CD4-positive, alpha-beta T cell (primary cell): ENCODE measurements around the gene CKMT1A. TPM values are rescaled to one million over a fixed set of nuclear protein-coding genes. Genes with fewer than 3 reads are reported as not detected.
A peak's percentile ranks its signal among the peaks of the same experiment; 100 is the strongest.
"Not testable (repeated sequence)": the region's sequence is repeated elsewhere in the genome, so short reads cannot be mapped to it uniquely, and the experiment has no call there.

ENCODE experiments used
- ATAC-seq: fragments of 200-7000 bp; cut with Tn5 transposase; one replicate; pipeline ENCODE4 v1.10.0; 2022; ENCODE audit warnings: mild to moderate bottlenecking; ENCODE audit not compliant: poor library complexity
- CTCF ChIA-PET: fragments of 350-600 bp; sonication (Branson Sonifier 250); formaldehyde crosslinking; loops from one replicate; lab custom pipeline; 2021; ENCODE audit warnings: antibody characterized with exemption, inconsistent platforms; lab: Charles Lee
- POLR2A ChIA-PET: fragments of 350-600 bp; sonication (Branson Sonifier 250); formaldehyde crosslinking; loops from one replicate; lab custom pipeline; 2021; ENCODE audit warnings: antibody characterized with exemption, inconsistent platforms; lab: Charles Lee
- DNase-seq, 14 experiments: peaks; one replicate each; pipeline ENCODE4 v3.0.0-alpha.2; 2013 to 2020; ENCODE audit warnings: mixed read lengths in 2 of 14
- H3K27ac ChIP-seq, 2 donors: one replicate each; pipeline versions ENCODE4 v1.5.1 to v1.7.0; 2013; ENCODE audit warnings: low read length in 2 of 2, low read depth in 1 of 2, mild to moderate bottlenecking in 1 of 2
- H3K27me3 ChIP-seq, 2 experiments: 1 replicate in 1 of 2; 2 replicates in 1 of 2; pipeline versions ENCODE4 v1.6.1 to v1.7.0; 2013; ENCODE audit warnings: low read length in 2 of 2, control low read depth in 1 of 2, mild to moderate bottlenecking in 1 of 2, moderate library complexity in 1 of 2; ENCODE audit not compliant: insufficient read depth in 2 of 2, control insufficient read depth in 1 of 2
- H3K36me3 ChIP-seq: one replicate; pipeline ENCODE4 v1.6.1; 2013; ENCODE audit warnings: low read length, control low read depth; ENCODE audit not compliant: insufficient read depth
- H3K4me1 ChIP-seq: one replicate; pipeline ENCODE4 v1.6.1; 2013; ENCODE audit warnings: low read length, control low read depth; ENCODE audit not compliant: insufficient read depth
- H3K4me3 ChIP-seq: one replicate; pipeline ENCODE4 v1.5.1; 2013; ENCODE audit warnings: mild to moderate bottlenecking, low read length, moderate library complexity
- H3K9me3 ChIP-seq, 2 experiments: 1 replicate in 1 of 2; 2 replicates in 1 of 2; pipeline versions ENCODE4 v1.6.1 to v1.7.0; 2013; ENCODE audit warnings: low read length in 2 of 2, mild to moderate bottlenecking in 2 of 2, control low read depth in 1 of 2, moderate library complexity in 1 of 2; ENCODE audit not compliant: control insufficient read depth in 1 of 2, insufficient read depth in 1 of 2
- H3K27ac Mint-ChIP-seq: one replicate; pipeline ENCODE4 v1.8.0; 2020; ENCODE audit warnings: mixed read lengths
- H3K27me3 Mint-ChIP-seq: one replicate; pipeline ENCODE4 v1.8.0; 2021; ENCODE audit warnings: mixed read lengths
- H3K36me3 Mint-ChIP-seq: one replicate; pipeline ENCODE4 v1.8.0; 2021; ENCODE audit warnings: low read depth, mixed read lengths
- H3K4me1 Mint-ChIP-seq: one replicate; pipeline ENCODE4 v1.8.0; 2021; ENCODE audit warnings: low read depth, mixed read lengths
- H3K4me3 Mint-ChIP-seq: one replicate; pipeline ENCODE4 v1.8.0; 2020; ENCODE audit warnings: mild to moderate bottlenecking, mixed read lengths
- H3K9me3 Mint-ChIP-seq: one replicate; pipeline ENCODE4 v1.8.0; 2020; ENCODE audit warnings: mixed read lengths
- CTCF ChIP-seq: fragments of 200-600 bp; IDR thresholded peaks from one replicate; pipeline ENCODE4 v1.8.0; 2022; ENCODE audit warnings: antibody characterized with exemption, mild to moderate bottlenecking
- intact Hi-C, 2 experiments: fragments of 100-400 bp; cut with DNase I in 1 of 2; cut with micrococcal nuclease in 1 of 2; formaldehyde crosslinking; loops; one replicate each; pipeline versions ENCODE4 v1.15.1 to v1.9.0; 2023 to 2025; cut with DNase I, micrococcal nuclease
- total RNA-seq, 174 experiments: library from RNA in 2 of 174; stranded (reverse) in 2 of 174; gene quantifications; one replicate each; pipeline ENCODE4 v1.2.3 and lab custom pipeline; 2021 to 2026

Gene CKMT1A
- total RNA-seq, 2 experiments from 2014 or later, result not detected

- H3K4me1 Mint-ChIP-seq, H3K4me1 ChIP-seq, ATAC-seq, H3K27me3 Mint-ChIP-seq, H3K36me3 Mint-ChIP-seq, H3K9me3 ChIP-seq, H3K4me3 Mint-ChIP-seq, H3K36me3 ChIP-seq, H3K4me3 ChIP-seq, H3K27ac ChIP-seq, H3K27me3 ChIP-seq, intact Hi-C loops, CTCF ChIA-PET, H3K9me3 Mint-ChIP-seq, POLR2A ChIA-PET, DNase-seq, H3K27ac Mint-ChIP-seq: not testable (repeated sequence)
Measured at GRCh38 chr15:43666177-43666576, 27.5 kb upstream of the CKMT1A start.

DNA sequence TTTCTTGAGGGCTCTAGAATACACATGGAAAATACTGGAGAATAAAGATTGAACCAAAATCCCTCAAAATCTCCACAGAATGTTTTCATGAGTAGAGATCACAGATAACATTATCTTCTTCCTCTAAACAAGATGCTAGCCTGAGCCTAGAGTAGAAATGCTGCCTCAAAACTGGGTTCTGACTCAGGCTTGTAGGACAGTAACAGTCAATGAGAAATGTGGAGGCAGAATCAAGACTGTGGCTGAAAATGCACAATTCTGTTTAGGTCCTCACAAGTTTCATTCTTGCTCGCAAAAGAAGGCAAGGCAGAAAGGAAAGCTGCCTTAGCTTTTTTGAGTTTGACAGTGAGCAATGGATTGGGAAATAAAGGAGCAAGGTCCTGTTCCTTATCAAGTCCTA is 19.5 kb upstream of the CKMT1A start:
- H3K4me1 Mint-ChIP-seq, H3K4me3 ChIP-seq, intact Hi-C loops, DNase-seq, CTCF ChIA-PET, H3K36me3 Mint-ChIP-seq, ATAC-seq, H3K27ac ChIP-seq, H3K4me3 Mint-ChIP-seq, H3K36me3 ChIP-seq, H3K4me1 ChIP-seq, H3K27me3 ChIP-seq, H3K27ac Mint-ChIP-seq, H3K9me3 Mint-ChIP-seq, H3K27me3 Mint-ChIP-seq, POLR2A ChIA-PET, H3K9me3 ChIP-seq: not testable (repeated sequence)

GRCh38 chr15:43689604-43690301 is 3.9 kb upstream of the CKMT1A start:
- ATAC-seq, result peak; percentile 98
- H3K27ac Mint-ChIP-seq, H3K27me3 ChIP-seq, H3K36me3 ChIP-seq, H3K9me3 ChIP-seq, H3K27ac ChIP-seq, H3K9me3 Mint-ChIP-seq, H3K27me3 Mint-ChIP-seq, H3K4me1 Mint-ChIP-seq, H3K4me3 ChIP-seq, H3K36me3 Mint-ChIP-seq, DNase-seq, H3K4me3 Mint-ChIP-seq, H3K4me1 ChIP-seq, POLR2A ChIA-PET, intact Hi-C loops, CTCF ChIA-PET: not testable (repeated sequence)

- H3K9me3 Mint-ChIP-seq, DNase-seq, H3K9me3 ChIP-seq, H3K27ac Mint-ChIP-seq, H3K4me1 ChIP-seq, H3K27ac ChIP-seq, H3K36me3 Mint-ChIP-seq, POLR2A ChIA-PET, H3K4me3 ChIP-seq, intact Hi-C loops, H3K27me3 ChIP-seq, H3K36me3 ChIP-seq, CTCF ChIA-PET, ATAC-seq, H3K4me1 Mint-ChIP-seq, H3K4me3 Mint-ChIP-seq: not testable (repeated sequence)
- peaks cover 15% of the 10 kb centered on the region for H3K27me3 Mint-ChIP-seq
Measured at GRCh38 chr15:43692679-43693078, 980 bp upstream of the CKMT1A start.

DNA sequence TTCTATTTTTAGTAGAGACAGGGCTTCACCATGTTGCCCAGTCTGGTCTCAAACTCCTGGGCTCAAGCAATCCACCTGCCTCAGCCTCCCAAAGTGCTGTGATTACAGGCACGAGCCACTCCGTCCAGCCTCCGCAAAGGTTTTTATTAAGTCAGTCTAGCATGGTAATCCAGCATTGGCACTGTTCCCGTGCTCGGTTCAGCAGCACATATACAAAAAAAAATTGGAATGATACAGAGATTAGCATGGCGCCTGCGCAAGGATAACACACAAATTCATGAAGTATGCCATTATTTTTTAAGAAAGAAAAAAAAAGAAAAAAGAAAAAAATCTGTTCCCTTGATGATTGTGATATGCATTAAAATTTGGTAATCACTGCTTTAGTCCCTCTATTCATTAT is 8.5 kb downstream of the CKMT1A start:
- Histone ChIP-seq H3K27me3 (peaks cover 4 to 5% of the 10 kb centered on the region in 2 experiments), H3K4me3 (no peak overlapping the region), H3K36me3 (no peaks in the 10 kb centered on the region), H3K4me1 (no peaks in the 10 kb centered on the region), H3K9me3 (no peaks in the 10 kb centered on the region), H3K27ac (no peak overlapping the region)
- peaks cover 22% of the 10 kb centered on the region for H3K27me3 Mint-ChIP-seq
- POLR2A ChIA-PET, result no interaction called here
- H3K27ac Mint-ChIP-seq, result no peak overlapping the region
- no peak for TF ChIP-seq CTCF
- intact Hi-C loops, result no loop called here
- ATAC-seq (no peak), DNase-seq (no peak)
- no peak overlapping the region for H3K4me3 Mint-ChIP-seq
- H3K9me3 Mint-ChIP-seq, result no peaks in the 10 kb centered on the region
- CTCF ChIA-PET, result no interaction called here
- no peaks in the 10 kb centered on the region for H3K36me3 Mint-ChIP-seq
- no peaks in the 10 kb centered on the region for H3K4me1 Mint-ChIP-seq
